GM23248 (cell line): ENCODE results near the gene PRRG1. TPM values are rescaled to one million over a fixed set of nuclear protein-coding genes. Genes with fewer than 3 reads are reported as not detected.
"Not testable (repeated sequence)": the region's sequence is repeated elsewhere in the genome, so short reads cannot be mapped to it uniquely, and the experiment has no call there.

Experiments used
- DNase-seq: peaks from one replicate; pipeline ENCODE4 v3.0.0-alpha.2; 2015
- H2AFZ ChIP-seq: fragments of 200-600 bp; sonication (generic); 2 replicates; pipeline ENCODE4 v1.6.1; 2016; ENCODE audit warnings: antibody characterized with exemption
- H3F3A ChIP-seq: fragments of 200-600 bp; sonication (generic); 2 replicates; pipeline ENCODE4 v1.6.1; 2016; ENCODE audit warnings: mild to moderate bottlenecking, antibody characterized with exemption, mixed run types; ENCODE audit not compliant: insufficient read depth
- H3K27ac ChIP-seq: fragments of 200-600 bp; sonication (generic); 2 replicates; pipeline ENCODE4 v1.5.1; 2016; ENCODE audit warnings: mild to moderate bottlenecking
- H3K27me3 ChIP-seq: fragments of 200-600 bp; sonication (generic); replicated peaks from 2 replicates; pipeline ENCODE4 v1.6.1; 2016; ENCODE audit warnings: mild to moderate bottlenecking; ENCODE audit not compliant: insufficient read depth
- H3K36me3 ChIP-seq: fragments of 200-600 bp; sonication (generic); 2 replicates; pipeline ENCODE4 v1.6.1; 2016; ENCODE audit warnings: low read depth, mild to moderate bottlenecking
- H3K4me1 ChIP-seq: fragments of 200-600 bp; sonication (generic); 2 replicates; pipeline ENCODE4 v1.6.1; 2016; ENCODE audit warnings: mild to moderate bottlenecking; ENCODE audit not compliant: insufficient read depth
- H3K4me2 ChIP-seq: fragments of 200-600 bp; sonication (generic); one replicate; pipeline ENCODE4 v1.6.1; 2016; ENCODE audit warnings: mild to moderate bottlenecking; ENCODE audit not compliant: unreplicated experiment
- H3K4me3 ChIP-seq: fragments of 200-600 bp; sonication (generic); 2 replicates; pipeline ENCODE4 v1.5.1; 2016; ENCODE audit warnings: mild to moderate bottlenecking
- H3K79me2 ChIP-seq: fragments of 200-600 bp; sonication (generic); 2 replicates; pipeline ENCODE4 v1.6.1; 2016; ENCODE audit warnings: mild to moderate bottlenecking; ENCODE audit not compliant: insufficient read depth
- H3K9ac ChIP-seq: fragments of 200-600 bp; sonication (generic); 2 replicates; pipeline ENCODE4 v1.6.1; 2016; ENCODE audit warnings: mild to moderate bottlenecking
- H3K9me2 ChIP-seq: fragments of 200-600 bp; sonication (generic); 2 replicates; pipeline ENCODE4 v1.6.1; 2016; ENCODE audit warnings: mixed run types, mild to moderate bottlenecking, moderate library complexity; ENCODE audit not compliant: insufficient read depth
- H3K9me3 ChIP-seq: fragments of 200-600 bp; sonication (generic); one replicate; pipeline ENCODE4 v1.6.1; 2017; ENCODE audit warnings: low read depth
- H4K20me1 ChIP-seq: fragments of 200-600 bp; sonication (generic); 2 replicates; pipeline ENCODE4 v1.6.0; 2016; ENCODE audit not compliant: insufficient read depth
- EZH2 ChIP-seq: fragments of 200-600 bp; sonication (generic); IDR thresholded peaks from 2 replicates; pipeline ENCODE4 v1.6.1; 2018; ENCODE audit warnings: antibody characterized with exemption, mild to moderate bottlenecking; ENCODE audit not compliant: insufficient read depth, poor library complexity, severe bottlenecking
- EZH2phosphoT487 ChIP-seq: fragments of 200-600 bp; sonication (generic); IDR thresholded peaks from 2 replicates; pipeline ENCODE4 v1.6.1; 2018; ENCODE audit warnings: antibody characterized with exemption, moderate library complexity, mild to moderate bottlenecking, low read depth; ENCODE audit not compliant: insufficient read depth
- WGBS, 2 experiments: methylation state at CpG; one replicate each; pipeline ENCODE4 v1.1.6; 2015 to 2017; ENCODE audit warnings: low lambda C conversion rate in 2 of 2, low coverage in 1 of 2; ENCODE audit errors: missing lambda C conversion rate in 2 of 2; 5-methylcytosine and 5-hydroxymethylcytosine counted together
- in situ Hi-C: fragments of 300-500 bp; cut with MboI; formaldehyde crosslinking; loops from 2 replicates; pipeline ENCODE4 v1.15.0; 2020
- polyA plus RNA-seq: library from polyadenylated mRNA; unstranded; fragments of >200 nt; fragmentation: Nextera tagmentation; extraction: Ambion mirVana; gene quantifications from 2 replicates; pipeline ENCODE4 v1.2.1, GENCODE V29; 2016
- total RNA-seq: library from RNA; depleted of rRNA; stranded (reverse); fragments of >200 nt; shearing (Covaris generic); gene quantifications from 2 replicates; pipeline ENCODE4 v1.2.3, GENCODE V29; 2014; rRNA removed

Gene PRRG1
- total RNA-seq (9.2 and 11.7 TPM in 2 replicates), polyA plus RNA-seq (7.3 and 7.4 TPM in 2 replicates)

DNA sequence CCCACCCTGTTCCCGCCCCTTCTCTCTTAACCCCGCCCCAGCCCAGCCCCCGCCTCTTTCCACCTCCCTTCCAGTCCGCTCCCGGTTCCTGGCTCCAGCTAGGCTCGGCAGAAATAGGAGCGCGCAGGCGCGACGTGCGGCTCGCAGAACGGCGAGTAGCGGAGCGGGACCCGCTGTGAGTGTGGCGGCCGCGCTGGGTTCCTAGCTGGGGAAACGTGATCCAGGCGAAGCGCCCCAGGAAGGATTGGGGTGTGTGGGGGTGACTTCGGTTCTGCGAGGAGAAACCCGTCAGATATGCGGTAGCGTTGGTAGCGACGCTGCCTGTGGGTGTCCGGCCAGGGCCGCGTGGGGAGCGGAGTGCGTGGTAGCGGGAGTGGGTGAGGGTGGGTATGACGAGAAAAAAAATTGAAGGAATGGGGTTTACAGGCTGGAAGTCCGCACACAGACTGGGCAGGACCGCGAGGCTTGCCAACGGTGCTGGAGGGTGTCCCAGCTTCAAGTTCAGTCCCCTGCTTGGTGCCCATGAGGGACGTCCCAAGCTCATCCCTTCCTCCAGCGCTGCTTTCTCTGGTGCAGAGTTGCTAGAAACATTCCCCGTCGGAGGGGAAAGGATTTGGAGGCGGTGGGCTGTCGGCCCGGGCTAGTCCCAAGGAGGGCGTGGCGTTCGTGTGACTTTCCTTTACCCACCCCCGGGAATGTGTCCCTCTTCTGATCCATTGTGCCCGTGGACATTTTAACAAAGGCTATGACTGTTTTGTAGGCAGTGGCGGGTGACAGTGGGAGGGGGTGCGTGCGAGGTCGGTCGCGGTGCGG, at the start of gene PRRG1:
Gene PRRG1 (plus strand): TSS at position 144 of the 813 bp plus-strand sequence. CDS start 56,886 bp downstream, outside the sequence.
- Histone ChIP-seq H3K4me1 (peaks cover 14% of the 10 kb centered on the region; the same call in 1 of the 2 replicates), H3K4me3 (peak within 1 kb of the TSS; percentile 91), H3K79me2 (peaks cover 36% of the 10 kb centered on the region), H3K9me3 (no peaks in the 10 kb centered on the region), H3K27me3 (no peaks in the 10 kb centered on the region), H4K20me1 (no peaks in the 10 kb centered on the region), H3K27ac (peak within 1 kb of the TSS; percentile 81), H2AFZ (peak within 1 kb of the TSS; percentile 92), H3K9ac (peak within 1 kb of the TSS; percentile 89), H3K9me2 (no peaks in the 10 kb centered on the region), H3F3A (peaks cover 11% of the 10 kb centered on the region), H3K36me3 (no peaks in the 10 kb centered on the region), H3K4me2 (peak within 1 kb of the TSS; percentile 95)
- 0 to 1% methylated on average over 29 to 50 of the region's 61 CpGs for WGBS, 2 experiments
- no peak for TF ChIP-seq EZH2phosphoT487
- no peak for TF ChIP-seq EZH2
- DNase-seq, result peak; percentile 91
- in situ Hi-C loops, result no loop called here

DNA sequence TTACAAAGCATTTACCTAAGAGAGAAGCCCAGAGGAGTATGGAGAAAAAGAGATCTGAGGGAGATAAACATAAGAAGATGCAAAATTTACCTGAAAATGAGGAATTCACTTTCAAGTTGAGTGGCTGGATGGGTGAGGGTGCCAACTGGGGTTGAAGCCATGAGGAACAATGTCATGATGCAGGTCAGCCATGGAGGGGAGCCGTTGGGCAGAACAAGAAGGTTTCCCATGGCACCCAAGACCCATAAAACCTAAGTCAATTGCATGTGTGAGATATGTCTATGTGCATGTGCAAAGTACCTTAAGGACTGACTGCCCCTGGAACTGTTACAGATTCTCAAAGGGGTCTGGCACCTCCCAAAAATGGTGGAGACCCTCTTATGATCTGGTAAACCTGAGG, 46.6 kb upstream of the PRRG1 start:
- peak; percentile 35 for DNase-seq
- 0% methylated on average over 1 of the region's 1 CpG for WGBS, 2 experiments
- Histone ChIP-seq H3K27me3 (no peaks in the 10 kb centered on the region), H4K20me1 (no peaks in the 10 kb centered on the region), H3K9me2 (no peaks in the 10 kb centered on the region), H3K9me3 (no peaks in the 10 kb centered on the region), H3K79me2 (no peaks in the 10 kb centered on the region), H3K9ac (no peak overlapping the region), H3K4me3 (no peak overlapping the region), H3F3A (no peaks in the 10 kb centered on the region), H3K4me1 (no peaks in the 10 kb centered on the region), H3K27ac (no peak overlapping the region), H3K4me2 (no peak overlapping the region), H2AFZ (no peak overlapping the region), H3K36me3 (no peaks in the 10 kb centered on the region)
- in situ Hi-C loops, result no loop called here
- TF ChIP-seq EZH2 (no peak), EZH2phosphoT487 (no peak)

GRCh38 chrX:37305238-37305637, 43.9 kb upstream of the PRRG1 start:
- H3K4me2 ChIP-seq, H3K9me3 ChIP-seq, H3K27me3 ChIP-seq, H3K36me3 ChIP-seq, H3K4me3 ChIP-seq, H4K20me1 ChIP-seq, in situ Hi-C loops, H3K79me2 ChIP-seq, H3K9me2 ChIP-seq, H2AFZ ChIP-seq, H3K9ac ChIP-seq, H3K27ac ChIP-seq, H3F3A ChIP-seq, DNase-seq, H3K4me1 ChIP-seq: not testable (repeated sequence)
- 33 to 54% methylated on average over 1 of the region's 2 CpGs for WGBS, 2 experiments

DNA sequence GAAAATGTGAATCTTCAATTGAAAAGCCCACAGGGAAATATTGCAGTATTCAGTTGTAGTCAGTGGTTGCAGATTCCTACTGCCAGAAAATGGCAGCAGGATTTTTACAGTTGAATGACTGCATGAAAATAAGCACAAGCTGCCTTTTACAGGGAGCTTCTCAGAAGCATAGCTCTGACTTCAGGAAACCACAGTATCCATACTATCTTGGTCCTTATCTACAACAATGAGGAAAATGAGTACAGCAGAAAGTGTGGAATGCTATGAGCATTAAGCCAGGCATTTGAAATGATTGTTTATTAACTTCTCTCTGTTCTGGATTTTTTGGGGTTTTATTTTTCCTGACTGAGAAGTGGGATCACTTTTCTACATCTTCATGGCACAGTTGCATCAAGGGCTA, 34.6 kb upstream of the PRRG1 start:
- DNase-seq, result peak; percentile 31
- H3K27ac ChIP-seq, result no peak overlapping the region
- H3F3A ChIP-seq, result no peaks in the 10 kb centered on the region
- no peaks in the 10 kb centered on the region for H4K20me1 ChIP-seq
- H3K4me3 ChIP-seq, result no peak overlapping the region
- H3K27me3 ChIP-seq, result no peaks in the 10 kb centered on the region
- no peaks in the 10 kb centered on the region for H3K9me2 ChIP-seq
- H3K79me2 ChIP-seq, result no peaks in the 10 kb centered on the region
- no peak overlapping the region for H2AFZ ChIP-seq
- TF ChIP-seq EZH2phosphoT487, result no peak
- TF ChIP-seq EZH2, result no peak
- no peak overlapping the region for H3K9ac ChIP-seq
- no peaks in the 10 kb centered on the region for H3K9me3 ChIP-seq
- in situ Hi-C loops, result no loop called here
- H3K36me3 ChIP-seq, result no peaks in the 10 kb centered on the region
- peaks cover 9% of the 10 kb centered on the region; the same call in 1 of the 2 replicates for H3K4me1 ChIP-seq
- H3K4me2 ChIP-seq, result no peak overlapping the region
